ENCODE data around the gene NKG7. TPM values are rescaled to one million over a fixed set of nuclear protein-coding genes. Genes with fewer than 3 reads are reported as not detected.
"Not testable (repeated sequence)": the region's sequence is repeated elsewhere in the genome, so short reads cannot be mapped to it uniquely, and the experiment has no call there.

The NKG7 gene
- polyA plus RNA-seq (2012; ENCODE audit: insufficient read depth, insufficient read length, low read depth): 0.54 TPM

DNA sequence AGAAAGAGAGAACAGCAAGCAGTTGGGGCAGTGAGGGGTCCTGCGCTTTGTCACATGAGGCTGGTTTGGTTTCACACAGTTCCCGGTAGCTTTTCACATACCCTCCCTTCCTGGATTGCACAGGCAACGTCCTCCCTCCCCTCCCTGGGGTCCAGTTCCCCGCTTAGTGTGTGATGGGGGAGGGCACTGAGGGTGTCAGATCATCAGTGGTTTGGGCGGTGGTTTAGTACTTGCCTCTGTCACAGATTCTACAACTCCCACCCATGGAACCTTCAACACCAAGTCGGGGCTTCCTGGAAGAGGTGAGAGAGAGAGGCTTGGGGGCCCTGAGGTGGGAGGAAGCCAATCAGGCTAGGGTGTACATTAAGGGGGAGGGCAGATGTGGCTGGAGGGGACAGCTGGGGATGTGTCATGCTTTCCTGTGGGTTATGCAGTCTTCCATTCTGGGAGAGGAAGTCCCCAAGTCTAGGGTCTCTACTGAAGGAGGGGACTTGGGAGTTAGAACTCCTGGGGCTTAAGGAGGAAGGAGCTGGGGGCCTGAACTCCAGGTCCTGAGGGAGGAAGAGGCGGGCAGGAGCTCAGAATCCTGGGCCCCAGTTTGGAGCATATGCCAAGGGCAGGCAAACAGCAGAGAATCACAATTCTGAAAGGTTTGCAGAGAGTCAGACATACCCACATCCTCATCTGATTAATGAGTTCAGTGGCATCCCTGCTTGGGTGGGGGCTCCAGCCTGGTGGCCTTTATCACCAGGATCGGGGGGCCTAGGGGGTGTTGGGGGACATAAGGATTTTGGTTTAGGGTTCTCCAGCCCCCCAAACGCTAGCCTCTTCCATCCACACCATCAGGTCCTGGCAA, at the start of gene NKG7:
TSS of gene NKG7 (minus strand) at position 6 of the 856 bp plus-strand sequence. CDS start 119 bp downstream, outside the sequence.
- peaks cover 2% of the 10 kb centered on the region; the same call in 1 of the 2 replicates for H3K4me1 ChIP-seq
- H3K4me3 ChIP-seq (ENCODE audit: low read depth, low read length): no peak within 1 kb of the TSS
- DNase-seq: no peak

GRCh38 chr19:51422053-51422448, 49.6 kb upstream of the NKG7 start:
- no peaks in the 10 kb centered on the region for H3K9me3 ChIP-seq
- H3K36me3 ChIP-seq: no peaks in the 10 kb centered on the region
- peak; percentile 84 for DNase-seq
- no peak overlapping the region for H3K4me3 ChIP-seq (ENCODE audit: low read depth, low read length)
- H3K27me3 ChIP-seq: no peaks in the 10 kb centered on the region; the same call in 1 of the 2 replicates
- TF ChIP-seq CTCF (IDR thresholded peaks at IDR 0.05; ENCODE audit: low read depth, low read length): peak; percentile 97
- H3K4me1 ChIP-seq: no peaks in the 10 kb centered on the region

More for the DNA sequence above, at the start of gene NKG7:
- no peaks in the 10 kb centered on the region for H3K9me3 ChIP-seq
- no peaks in the 10 kb centered on the region for H3K27me3 ChIP-seq
- TF ChIP-seq CTCF (IDR thresholded peaks at IDR 0.05; ENCODE audit: low read depth, low read length): no peak
- no peaks in the 10 kb centered on the region for H3K36me3 ChIP-seq

DNA sequence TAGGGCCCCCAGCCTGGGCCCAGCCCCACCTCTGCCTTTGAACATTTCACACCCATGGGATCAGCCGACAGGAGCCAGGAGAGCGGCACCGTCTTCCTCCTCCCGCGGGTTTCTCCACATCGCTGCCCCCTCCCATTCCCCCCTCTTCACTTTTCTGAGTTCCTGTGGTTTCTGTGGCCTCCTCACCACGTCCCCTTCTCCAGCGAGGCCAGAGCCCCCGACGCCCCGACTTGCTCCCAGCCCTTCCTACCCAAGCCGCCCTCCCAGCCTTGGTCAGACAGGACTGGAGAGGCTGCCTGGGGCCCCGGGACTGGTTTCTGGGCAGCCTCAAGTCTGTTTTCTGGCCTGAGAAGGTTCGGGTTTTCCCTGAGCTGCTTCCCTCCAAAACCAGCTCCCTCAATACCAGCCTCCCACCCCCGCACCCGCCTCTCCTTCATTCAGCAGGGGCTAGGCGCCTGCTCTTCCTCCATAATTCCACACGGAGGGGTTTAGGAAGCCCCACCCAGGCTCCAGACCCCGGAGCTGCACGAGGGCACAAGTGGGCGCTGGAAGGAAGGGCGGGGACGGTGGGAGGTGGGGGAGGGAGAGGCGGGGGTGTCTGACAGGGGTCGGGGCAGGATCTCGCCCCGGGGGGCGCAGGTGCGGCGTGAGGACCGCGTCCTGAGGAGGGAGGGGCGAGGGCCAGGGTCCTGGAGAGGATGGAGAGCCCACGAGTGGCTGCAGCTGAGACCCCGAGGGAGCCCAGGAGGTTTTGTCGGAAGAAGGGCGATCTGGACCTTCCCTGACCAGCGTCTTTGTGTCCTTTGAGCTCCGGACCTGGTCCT, 49.0 kb upstream of the NKG7 start:
- H3K4me3 ChIP-seq (ENCODE audit: low read depth, low read length): no peak overlapping the region
- DNase-seq: no peak
- no peaks in the 10 kb centered on the region for H3K4me1 ChIP-seq
- H3K9me3 ChIP-seq: no peaks in the 10 kb centered on the region
- no peaks in the 10 kb centered on the region for H3K36me3 ChIP-seq
- TF ChIP-seq CTCF (IDR thresholded peaks at IDR 0.05; ENCODE audit: low read depth, low read length): no peak
- no peaks in the 10 kb centered on the region; the same call in 1 of the 2 replicates for H3K27me3 ChIP-seq

DNA sequence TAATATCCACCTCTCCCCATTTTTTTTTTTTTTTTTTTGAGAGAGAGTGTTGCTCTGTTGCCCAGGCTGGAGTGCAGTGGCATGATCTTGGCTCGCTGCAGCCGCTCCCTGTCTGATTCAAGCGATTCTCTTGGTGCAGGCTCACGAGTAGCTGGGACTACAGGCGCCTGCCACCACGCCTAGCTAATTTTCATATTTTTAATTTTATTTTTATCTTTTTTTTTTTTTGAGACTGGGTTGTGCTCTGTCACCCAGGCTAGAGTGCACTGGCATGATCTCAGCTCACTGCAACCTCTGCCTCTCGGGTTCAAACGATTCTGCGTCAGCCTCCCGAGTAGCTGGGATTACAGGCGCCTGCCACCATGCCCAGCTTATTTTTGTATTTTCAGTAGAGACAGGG, 48.1 kb upstream of the NKG7 start:
- not testable (repeated sequence) for H3K4me1 ChIP-seq; DNase-seq; H3K4me3 ChIP-seq (ENCODE audit: low read depth, low read length); H3K27me3 ChIP-seq; H3K36me3 ChIP-seq; H3K9me3 ChIP-seq

GRCh38 chr19:51418707-51419106, 46.3 kb upstream of the NKG7 start:
- DNase-seq: no peak
- H3K4me1 ChIP-seq: no peaks in the 10 kb centered on the region
- no peaks in the 10 kb centered on the region for H3K9me3 ChIP-seq
- 0 out of 2 replicates have a peak, but pooled peaks cover 2% of the 10 kb centered on the region for H3K27me3 ChIP-seq
- no peak for TF ChIP-seq CTCF (IDR thresholded peaks at IDR 0.05; ENCODE audit: low read depth, low read length)
- H3K36me3 ChIP-seq: no peaks in the 10 kb centered on the region
- H3K4me3 ChIP-seq (ENCODE audit: low read depth, low read length): no peak overlapping the region

- Histone ChIP-seq H3K27me3 (0 out of 2 replicates have a peak, but pooled peaks cover 2% of the 10 kb centered on the region), H3K36me3 (no peaks in the 10 kb centered on the region), H3K4me1 (no peaks in the 10 kb centered on the region), H3K4me3 (ENCODE audit: low read depth, low read length) (no peak overlapping the region), H3K9me3 (no peaks in the 10 kb centered on the region)
- TF ChIP-seq CTCF (IDR thresholded peaks at IDR 0.05; ENCODE audit: low read depth, low read length): no peak
- no peak for DNase-seq
Measured at GRCh38 chr19:51417810-51418157, 45.3 kb upstream of the NKG7 start.

Measured in BE2C (cell line).